Embryonic facial prominence (tissue), 1 donor: ENCODE results near the gene ZNF83.
"Not testable (repeated sequence)": the region's sequence is repeated elsewhere in the genome, so short reads cannot be mapped to it uniquely, and the experiment has no call there.

Experiments
- DNase-seq: peaks from one replicate; pipeline ENCODE4 v3.0.0-alpha.2; 2016; ENCODE audit errors: extremely low spot score

The ZNF83 gene

DNA sequence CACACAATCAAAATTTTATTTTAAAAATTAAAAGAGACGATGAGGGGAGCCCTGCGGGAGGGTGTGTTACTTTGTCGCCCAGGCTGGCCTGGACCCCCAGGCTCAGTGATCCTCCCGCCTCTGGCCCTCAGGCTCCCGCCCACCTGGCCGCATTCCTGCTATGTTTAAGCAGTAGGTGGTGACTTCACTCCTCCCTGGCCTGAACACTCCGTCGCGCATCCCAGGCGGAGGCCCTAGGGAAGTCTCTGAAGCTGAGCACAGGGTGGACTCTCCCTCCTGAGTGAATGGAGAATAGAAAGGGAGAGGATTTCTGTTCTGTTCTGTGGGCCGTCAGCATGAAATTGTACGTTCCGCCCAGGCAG is 68.5 kb downstream of the ZNF83 start:
- DNase-seq, result not testable (repeated sequence)

DNA sequence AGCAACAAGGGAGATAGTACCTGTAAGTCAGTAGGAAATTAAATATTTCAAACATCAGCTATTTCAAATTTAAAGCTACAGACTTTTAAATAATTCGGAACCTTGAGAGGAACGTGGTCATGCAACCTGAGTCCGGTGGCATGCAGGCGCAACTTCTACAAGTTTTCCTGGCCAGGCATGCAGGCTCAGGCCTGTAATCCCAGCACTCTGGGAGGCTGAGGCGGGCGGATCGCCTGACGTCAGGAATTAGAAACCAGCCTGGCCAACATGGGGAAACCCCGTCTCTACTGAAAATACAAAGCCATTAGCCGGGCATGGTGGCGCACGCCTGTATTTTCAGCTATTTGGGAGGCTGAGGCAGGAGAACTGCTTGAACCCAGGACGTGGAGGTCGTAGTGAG is 70.2 kb downstream of the ZNF83 start:
- no peak for DNase-seq

DNA sequence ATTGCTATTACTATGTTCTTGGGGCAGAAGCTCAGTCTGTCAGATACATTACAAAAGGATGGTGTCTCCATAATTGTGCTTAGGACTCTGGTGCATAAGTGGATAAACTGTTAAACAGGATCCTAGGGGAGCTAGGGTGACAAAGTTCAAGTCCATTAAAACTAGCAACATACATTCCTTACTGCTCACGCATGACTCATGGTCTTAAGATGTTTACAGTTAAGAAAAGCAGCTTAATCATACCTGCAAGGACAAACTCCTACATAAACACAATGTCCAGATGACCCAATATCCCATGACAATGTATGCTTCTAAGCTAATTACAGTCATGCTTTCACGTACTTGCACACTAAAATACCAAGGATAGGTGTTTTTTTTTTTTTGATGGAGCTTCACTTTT is 71.6 kb downstream of the ZNF83 start:
- no peak for DNase-seq

DNA sequence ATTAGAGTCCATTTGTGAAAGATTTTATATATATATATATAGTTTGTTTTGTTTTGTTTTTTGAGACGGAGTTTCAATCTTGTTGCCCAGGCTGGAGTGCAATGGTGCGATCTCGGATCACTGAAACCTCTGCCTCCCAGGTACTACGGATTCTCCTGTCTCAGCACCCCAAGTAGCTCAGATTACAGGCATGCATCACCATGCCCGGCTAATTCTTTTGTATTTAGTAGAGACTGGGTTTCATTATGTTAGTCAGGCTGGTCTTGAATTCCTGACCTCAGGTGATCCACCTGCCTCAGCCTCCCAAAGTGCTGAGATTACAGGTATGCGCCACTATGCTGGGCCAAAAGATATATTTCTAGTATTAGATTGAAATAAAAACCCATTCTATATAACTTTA is 72.0 kb downstream of the ZNF83 start:
- no peak for DNase-seq
